Neuron (in vitro differentiated cells): ENCODE measurements around the gene SPATA31C2.
"Not testable (repeated sequence)": the region's sequence is repeated elsewhere in the genome, so short reads cannot be mapped to it uniquely, and the experiment has no call there.

Source experiments
- H2AFZ ChIP-seq: one replicate; pipeline ENCODE4 v1.6.1; 2013; ENCODE audit warnings: low read depth, mild to moderate bottlenecking, inconsistent platforms, low read length, moderate library complexity
- H3K27me3 ChIP-seq: one replicate; pipeline ENCODE4 v1.6.1; 2013; ENCODE audit warnings: low read length; ENCODE audit not compliant: insufficient read depth
- H3K36me3 ChIP-seq: one replicate; pipeline ENCODE4 v1.6.1; 2013; ENCODE audit warnings: low read length; ENCODE audit not compliant: insufficient read depth
- H3K4me1 ChIP-seq: one replicate; pipeline ENCODE4 v1.6.1; 2013; ENCODE audit warnings: low read length; ENCODE audit not compliant: insufficient read depth
- H3K4me3 ChIP-seq: 2 replicates; pipeline ENCODE4 v1.5.1; 2013; ENCODE audit warnings: mild to moderate bottlenecking, low read length, moderate library complexity
- H3K9me3 ChIP-seq: one replicate; pipeline ENCODE4 v1.6.1; 2013; ENCODE audit warnings: low read length

SPATA31C2 gene

GRCh38 chr9:88168564-88168963, 30.3 kb upstream of the SPATA31C2 start:
- Histone ChIP-seq H3K9me3 (no peaks in the 10 kb centered on the region), H3K4me1 (no peaks in the 10 kb centered on the region), H3K27me3 (no peaks in the 10 kb centered on the region), H2AFZ (no peak overlapping the region), H3K4me3 (no peak overlapping the region), H3K36me3 (no peaks in the 10 kb centered on the region)

- Histone ChIP-seq H3K4me1 (no peaks in the 10 kb centered on the region), H2AFZ (no peak overlapping the region), H3K4me3 (no peak overlapping the region), H3K27me3 (no peaks in the 10 kb centered on the region), H3K36me3 (no peaks in the 10 kb centered on the region), H3K9me3 (no peaks in the 10 kb centered on the region)
These were observed 28.4 kb upstream of the SPATA31C2 start for GRCh38 chr9:88166660-88167059.

GRCh38 chr9:88164850-88165249, 26.6 kb upstream of the SPATA31C2 start:
- H3K4me1 ChIP-seq: no peaks in the 10 kb centered on the region
- H3K9me3 ChIP-seq: no peaks in the 10 kb centered on the region
- no peaks in the 10 kb centered on the region for H3K36me3 ChIP-seq
- H3K4me3 ChIP-seq: no peak overlapping the region
- no peak overlapping the region for H2AFZ ChIP-seq
- H3K27me3 ChIP-seq: no peaks in the 10 kb centered on the region

GRCh38 chr9:88161144-88161543, 22.9 kb upstream of the SPATA31C2 start:
- Histone ChIP-seq H3K4me1 (no peaks in the 10 kb centered on the region), H3K4me3 (no peak overlapping the region), H3K36me3 (no peaks in the 10 kb centered on the region), H3K27me3 (no peaks in the 10 kb centered on the region), H3K9me3 (no peaks in the 10 kb centered on the region), H2AFZ (no peak overlapping the region)

GRCh38 chr9:88143957-88144625, 5.8 kb upstream of the SPATA31C2 start:
- H2AFZ ChIP-seq: no peak overlapping the region
- H3K9me3 ChIP-seq: no peaks in the 10 kb centered on the region
- H3K4me1 ChIP-seq: no peaks in the 10 kb centered on the region
- H3K36me3 ChIP-seq: no peaks in the 10 kb centered on the region
- H3K27me3 ChIP-seq: no peaks in the 10 kb centered on the region
- no peak overlapping the region for H3K4me3 ChIP-seq

GRCh38 chr9:88143179-88143578, 4.9 kb upstream of the SPATA31C2 start:
- Histone ChIP-seq H3K4me1 (no peaks in the 10 kb centered on the region), H3K9me3 (no peaks in the 10 kb centered on the region), H3K36me3 (no peaks in the 10 kb centered on the region), H2AFZ (no peak overlapping the region), H3K4me3 (no peak overlapping the region), H3K27me3 (no peaks in the 10 kb centered on the region)

- H3K4me1 ChIP-seq, H3K36me3 ChIP-seq, H3K9me3 ChIP-seq, H3K4me3 ChIP-seq, H2AFZ ChIP-seq, H3K27me3 ChIP-seq: not testable (repeated sequence)
These were observed 4.7 kb downstream of the SPATA31C2 start for GRCh38 chr9:88133552-88133951.

GRCh38 chr9:88129556-88129955, 8.7 kb downstream of the SPATA31C2 start:
- H3K36me3 ChIP-seq, H3K4me1 ChIP-seq, H3K27me3 ChIP-seq, H2AFZ ChIP-seq, H3K4me3 ChIP-seq, H3K9me3 ChIP-seq: not testable (repeated sequence)

- H3K27me3 ChIP-seq, H3K4me3 ChIP-seq, H3K36me3 ChIP-seq, H3K4me1 ChIP-seq, H2AFZ ChIP-seq, H3K9me3 ChIP-seq: not testable (repeated sequence)
These were observed 10.5 kb downstream of the SPATA31C2 start for GRCh38 chr9:88127700-88128300.

GRCh38 chr9:88123413-88123812, 14.9 kb downstream of the SPATA31C2 start:
- not testable (repeated sequence) for H3K4me3 ChIP-seq, H2AFZ ChIP-seq, H3K27me3 ChIP-seq

GRCh38 chr9:88118121-88118520, 20.2 kb downstream of the SPATA31C2 start:
- H3K9me3 ChIP-seq, H3K4me3 ChIP-seq, H3K36me3 ChIP-seq, H2AFZ ChIP-seq, H3K27me3 ChIP-seq, H3K4me1 ChIP-seq: not testable (repeated sequence)

More at GRCh38 chr9:88123413-88123812, 14.9 kb downstream of the SPATA31C2 start:
- not testable (repeated sequence) for H3K36me3 ChIP-seq, H3K4me1 ChIP-seq, H3K9me3 ChIP-seq

- not testable (repeated sequence) for H3K9me3 ChIP-seq, H3K4me3 ChIP-seq, H3K27me3 ChIP-seq, H3K36me3 ChIP-seq, H3K4me1 ChIP-seq, H2AFZ ChIP-seq
These were observed 23.2 kb downstream of the SPATA31C2 start for GRCh38 chr9:88114968-88115612.

- not testable (repeated sequence) for H3K9me3 ChIP-seq, H3K4me1 ChIP-seq, H3K4me3 ChIP-seq, H3K27me3 ChIP-seq, H3K36me3 ChIP-seq, H2AFZ ChIP-seq
These were observed 23.9 kb downstream of the SPATA31C2 start for GRCh38 chr9:88114283-88114967.
